Measurements from ENCODE around the gene WDR27. TPM values are rescaled to one million over a fixed set of nuclear protein-coding genes. Genes with fewer than 3 reads are reported as not detected.

The WDR27 gene
- total RNA-seq, 2 donors from 2014 or later = 17.8 to 53.1 TPM

DNA sequence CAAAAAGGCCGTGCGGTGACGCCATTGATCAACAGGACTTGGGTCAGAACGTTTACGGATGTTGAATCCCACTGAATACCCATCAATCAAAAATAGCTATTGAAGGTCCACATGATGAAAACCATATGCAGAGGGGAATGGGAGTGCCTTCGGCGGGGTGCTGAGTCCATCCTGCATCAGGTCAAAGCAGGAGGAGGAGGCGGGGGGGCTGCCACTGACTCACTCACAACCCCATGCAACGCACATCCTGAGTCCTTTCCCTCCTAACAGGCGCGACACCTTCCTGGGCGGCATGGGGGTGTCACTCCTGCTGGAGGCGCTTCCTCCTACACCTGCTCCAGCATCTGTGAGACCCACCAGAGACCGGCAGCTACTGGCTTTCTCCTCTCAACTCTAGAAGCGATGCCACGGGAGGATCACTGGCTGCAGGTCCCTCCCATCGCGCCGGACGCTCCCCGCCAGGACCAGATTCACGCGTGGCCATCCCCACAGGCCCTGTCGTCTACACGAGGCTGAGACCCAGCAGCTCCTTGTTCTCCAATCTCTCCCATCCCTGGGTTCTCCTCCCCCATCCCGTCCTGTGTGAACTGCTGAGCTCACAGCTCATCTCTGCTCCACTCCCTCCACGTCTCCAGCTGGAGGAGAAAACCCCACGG lies 277.6 kb downstream of the WDR27 start:
- H3K27ac ChIP-seq = no peak overlapping the region
- intact Hi-C loops (cut with DNase I) = no loop called here

GRCh38 chr6:169421586-169422264 lies 280.1 kb downstream of the WDR27 start:
- intact Hi-C loops (cut with DNase I) = no loop called here
- Histone ChIP-seq H3K27me3 (replicated peaks; ENCODE audit: insufficient read depth) (no peaks in the 10 kb centered on the region), H3K9me3 (no peaks in the 10 kb centered on the region), H3K36me3 (no peaks in the 10 kb centered on the region), H3K27ac (no peak overlapping the region), H3K4me1 (replicated peaks) (no peaks in the 10 kb centered on the region), H3K4me3 (no peak overlapping the region)
- WGBS = 90% methylated on average over 14 of the region's 14 CpGs
- TF ChIP-seq POLR2A (IDR thresholded peaks at IDR 0.05) (no peak), POLR2AphosphoS5 (IDR thresholded peaks at IDR 0.05) (no peak)
- TF ChIP-seq, protein P1, sequence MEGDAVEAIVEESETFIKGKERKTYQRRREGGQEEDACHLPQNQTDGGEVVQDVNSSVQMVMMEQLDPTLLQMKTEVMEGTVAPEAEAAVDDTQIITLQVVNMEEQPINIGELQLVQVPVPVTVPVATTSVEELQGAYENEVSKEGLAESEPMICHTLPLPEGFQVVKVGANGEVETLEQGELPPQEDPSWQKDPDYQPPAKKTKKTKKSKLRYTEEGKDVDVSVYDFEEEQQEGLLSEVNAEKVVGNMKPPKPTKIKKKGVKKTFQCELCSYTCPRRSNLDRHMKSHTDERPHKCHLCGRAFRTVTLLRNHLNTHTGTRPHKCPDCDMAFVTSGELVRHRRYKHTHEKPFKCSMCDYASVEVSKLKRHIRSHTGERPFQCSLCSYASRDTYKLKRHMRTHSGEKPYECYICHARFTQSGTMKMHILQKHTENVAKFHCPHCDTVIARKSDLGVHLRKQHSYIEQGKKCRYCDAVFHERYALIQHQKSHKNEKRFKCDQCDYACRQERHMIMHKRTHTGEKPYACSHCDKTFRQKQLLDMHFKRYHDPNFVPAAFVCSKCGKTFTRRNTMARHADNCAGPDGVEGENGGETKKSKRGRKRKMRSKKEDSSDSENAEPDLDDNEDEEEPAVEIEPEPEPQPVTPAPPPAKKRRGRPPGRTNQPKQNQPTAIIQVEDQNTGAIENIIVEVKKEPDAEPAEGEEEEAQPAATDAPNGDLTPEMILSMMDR (IDR thresholded peaks at IDR 0.05) = no peak
- DNase-seq (ENCODE audit: low spot score) = no peak

More for the DNA sequence above, 277.6 kb downstream of the WDR27 start:
- Histone ChIP-seq H3K4me3 (no peak overlapping the region), H3K27me3 (replicated peaks; ENCODE audit: insufficient read depth) (no peaks in the 10 kb centered on the region), H3K36me3 (no peaks in the 10 kb centered on the region), H3K9me3 (no peaks in the 10 kb centered on the region), H3K4me1 (replicated peaks) (no peaks in the 10 kb centered on the region)
- no peak for DNase-seq (ENCODE audit: low spot score)
- 91% methylated on average over 28 of the region's 28 CpGs for WGBS
- TF ChIP-seq POLR2AphosphoS5 (IDR thresholded peaks at IDR 0.05) (no peak), POLR2A (IDR thresholded peaks at IDR 0.05) (no peak)
- TF ChIP-seq, protein P1 (IDR thresholded peaks at IDR 0.05) = no peak

DNA sequence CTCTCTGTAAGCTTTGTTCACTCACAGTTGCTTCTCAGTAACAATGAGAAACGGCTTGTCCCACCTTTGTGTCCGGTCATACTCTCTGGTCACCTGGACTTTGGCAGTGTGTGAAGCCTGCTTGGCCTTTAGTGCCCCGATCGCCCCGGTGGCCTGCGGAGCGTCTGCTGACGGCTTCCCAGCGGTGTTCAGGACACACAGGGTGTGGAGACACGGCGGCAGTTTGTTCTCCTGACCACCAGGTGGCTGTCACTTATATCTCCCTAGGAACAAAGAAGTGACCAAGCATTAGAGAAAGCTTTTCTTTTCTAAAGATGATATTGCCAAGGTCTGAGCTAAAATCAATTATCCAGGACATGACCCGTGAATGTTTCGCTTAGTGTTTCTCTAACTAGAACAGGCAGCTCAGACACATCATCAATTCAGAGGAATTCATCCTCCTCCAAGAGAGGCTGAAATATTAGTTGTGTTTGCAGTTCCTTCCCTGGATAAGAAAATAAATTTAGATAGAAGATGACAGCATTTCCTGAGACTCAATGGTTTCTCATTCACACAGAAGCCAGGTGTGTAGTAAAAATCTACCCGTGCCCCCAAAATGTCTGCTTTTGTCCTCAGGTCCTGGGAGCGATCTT lies 280.8 kb downstream of the WDR27 start:
- H3K4me3 ChIP-seq = no peak overlapping the region
- H3K4me1 ChIP-seq (replicated peaks) = no peaks in the 10 kb centered on the region
- WGBS = 71% methylated on average over 15 of the region's 15 CpGs
- no peaks in the 10 kb centered on the region for H3K27me3 ChIP-seq (replicated peaks; ENCODE audit: insufficient read depth)
- no peak for DNase-seq (ENCODE audit: low spot score)
- intact Hi-C loops (cut with DNase I) = no loop called here
- TF ChIP-seq POLR2A (IDR thresholded peaks at IDR 0.05) = no peak
- TF ChIP-seq, protein P1 (IDR thresholded peaks at IDR 0.05) = peak in 2 of 4 experiments; percentile 23 to 32
- H3K36me3 ChIP-seq = no peaks in the 10 kb centered on the region
- no peaks in the 10 kb centered on the region for H3K9me3 ChIP-seq
- H3K27ac ChIP-seq = no peak overlapping the region

DNA sequence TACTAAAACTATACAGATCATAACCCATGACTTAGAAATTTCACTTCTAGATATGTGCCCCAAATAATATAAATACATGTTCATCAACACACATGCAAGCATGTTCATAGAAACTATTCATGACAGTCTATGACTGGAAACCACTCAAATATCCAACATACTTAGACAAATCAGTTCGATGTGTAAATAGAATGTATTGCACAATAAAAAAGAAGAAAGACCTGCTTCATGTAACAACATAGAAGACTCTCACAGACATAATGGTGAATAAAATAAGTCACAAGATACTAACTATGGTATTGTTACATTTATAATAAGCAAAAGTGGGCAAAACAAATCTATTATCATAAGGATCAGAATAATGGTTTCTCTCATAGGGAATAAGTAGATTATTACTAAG lies 284.7 kb downstream of the WDR27 start:
- no peak for DNase-seq (ENCODE audit: low spot score)
- Histone ChIP-seq H3K9me3 (no peaks in the 10 kb centered on the region), H3K36me3 (no peaks in the 10 kb centered on the region), H3K27me3 (replicated peaks; ENCODE audit: insufficient read depth) (no peaks in the 10 kb centered on the region), H3K4me3 (no peak overlapping the region), H3K27ac (no peak overlapping the region), H3K4me1 (replicated peaks) (no peaks in the 10 kb centered on the region)
- TF ChIP-seq, protein P1 (IDR thresholded peaks at IDR 0.05) = no peak
- no peak for TF ChIP-seq POLR2A (IDR thresholded peaks at IDR 0.05)
- TF ChIP-seq POLR2AphosphoS5 (IDR thresholded peaks at IDR 0.05) = no peak
- intact Hi-C loops (cut with DNase I) = no loop called here
- 89% methylated on average over 1 of the region's 1 CpG for WGBS

Data from prostate gland (tissue), 2 donors.